ENCODE results near the gene ARPC3.
"Not testable (repeated sequence)": the region's sequence is repeated elsewhere in the genome, so short reads cannot be mapped to it uniquely, and the experiment has no call there.

Gene ARPC3

GRCh38 chr12:110449799-110450497 lies at the start of gene ARPC3:
ARPC3 (minus strand) TSS chr12:110450337; CDS start chr12:110450260, 77 bp downstream.
- DNase-seq: peak; percentile 92

GRCh38 chr12:110498984-110499706 lies 49.0 kb upstream of the ARPC3 start:
- DNase-seq: no peak

GRCh38 chr12:110475426-110475825 lies 25.3 kb upstream of the ARPC3 start:
- no peak for DNase-seq

- DNase-seq: peak; percentile 98
Measured at GRCh38 chr12:110468214-110469048, 18.3 kb upstream of the ARPC3 start, which contains the start of the genes FAM216A and GPN3. FAM216A (plus strand) TSS chr12:110468845; CDS start chr12:110468876, 31 bp downstream. GPN3 (minus strand) TSS chr12:110468257; CDS start chr12:110468203, 54 bp downstream.

- DNase-seq: no peak
Measured at GRCh38 chr12:110467847-110468213, 17.7 kb upstream of the ARPC3 start.

GRCh38 chr12:110466791-110467190 lies 16.7 kb upstream of the ARPC3 start:
- no peak for DNase-seq

- DNase-seq: not testable (repeated sequence)
Measured at GRCh38 chr12:110465765-110466164, 15.6 kb upstream of the ARPC3 start.

- no peak for DNase-seq
Measured at GRCh38 chr12:110465024-110465423, 14.9 kb upstream of the ARPC3 start.

- DNase-seq: not testable (repeated sequence)
Measured at GRCh38 chr12:110461189-110461588, 11.1 kb upstream of the ARPC3 start.

GRCh38 chr12:110458756-110459155 lies 8.6 kb upstream of the ARPC3 start:
- DNase-seq: no peak

- no peak for DNase-seq
Measured at GRCh38 chr12:110453569-110454296, 3.6 kb upstream of the ARPC3 start.

GRCh38 chr12:110451263-110451662 lies 1.1 kb upstream of the ARPC3 start:
- DNase-seq: no peak

- DNase-seq: no peak
Measured at GRCh38 chr12:110444455-110444854, 5.7 kb downstream of the ARPC3 start.

- DNase-seq: no peak
Measured at GRCh38 chr12:110436231-110436630, 13.9 kb downstream of the ARPC3 start.

- DNase-seq: no peak
Measured at GRCh38 chr12:110431957-110432587, 18.1 kb downstream of the ARPC3 start.

GRCh38 chr12:110429676-110430075 lies 20.5 kb downstream of the ARPC3 start:
- DNase-seq: not testable (repeated sequence)

GRCh38 chr12:110426406-110426805 lies 23.7 kb downstream of the ARPC3 start:
- no peak for DNase-seq

GRCh38 chr12:110424237-110424636 lies 25.9 kb downstream of the ARPC3 start:
- DNase-seq: no peak

- DNase-seq: no peak
Measured at GRCh38 chr12:110421701-110422100, 28.4 kb downstream of the ARPC3 start.

- no peak for DNase-seq
Measured at GRCh38 chr12:110421159-110421661, 28.9 kb downstream of the ARPC3 start.

- not testable (repeated sequence) for DNase-seq
Measured at GRCh38 chr12:110420644-110421043, 29.5 kb downstream of the ARPC3 start.

GRCh38 chr12:110417113-110417512 lies 33.0 kb downstream of the ARPC3 start:
- not testable (repeated sequence) for DNase-seq
